ENCODE data around the gene FARSA.
A peak's percentile ranks its signal among the peaks of the same experiment; 100 is the strongest.

Gene FARSA

DNA sequence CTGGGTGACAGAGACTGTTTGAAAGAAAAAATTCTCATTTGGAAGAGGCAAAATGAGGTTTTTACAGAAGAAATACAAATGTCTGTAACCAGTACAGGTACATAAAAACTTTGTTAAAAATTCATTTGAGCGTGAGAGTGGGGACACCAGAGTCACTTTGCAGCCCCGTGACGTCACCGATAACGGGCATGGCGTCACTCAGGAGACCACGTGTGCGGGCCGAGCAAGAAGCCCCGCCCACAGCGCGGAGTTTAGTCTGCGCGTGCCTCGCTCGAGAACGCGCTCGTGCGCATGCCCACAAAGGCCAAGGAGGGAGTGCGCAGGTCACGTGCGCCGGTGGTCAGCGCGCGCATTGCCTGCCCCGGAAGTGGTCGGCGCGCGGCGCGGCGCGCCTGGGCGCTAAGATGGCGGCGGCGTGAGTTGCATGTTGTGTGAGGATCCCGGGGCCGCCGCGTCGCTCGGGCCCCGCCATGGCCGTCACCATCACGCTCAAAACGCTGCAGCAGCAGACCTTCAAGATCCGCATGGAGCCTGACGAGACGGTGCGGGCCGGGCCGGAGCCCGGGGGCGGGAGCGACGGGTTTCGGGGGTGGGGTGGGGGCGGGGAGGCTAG is 12.1 kb upstream of the FARSA start, which contains the start of gene RAD23A:
Gene RAD23A (plus strand): TSS at position 384 of the 613 bp plus-strand sequence. CDS start 87 bp downstream, at position 471.
- H3K27me3 ChIP-seq (ENCODE audit: control insufficient read depth in 1 of 2, insufficient read depth in 2 of 2, low read length in 2 of 2), result no peaks in the 10 kb centered on the region
- peak within 1 kb of the TSS; percentile 81 to 88 for H3K9ac ChIP-seq (ENCODE audit: low read length in 2 of 2)
- peak within 1 kb of the TSS; percentile 87 to 99 for H3K4me3 ChIP-seq (ENCODE audit: low read length in 2 of 2)
- H3K4me1 ChIP-seq (ENCODE audit: control insufficient read depth, insufficient read depth, low read length), result peaks cover 37% of the 10 kb centered on the region
- peak within 1 kb of the TSS; percentile 73 for H3K27ac ChIP-seq (ENCODE audit: low read length)
- H3K36me3 ChIP-seq (ENCODE audit: control insufficient read depth in 2 of 2, insufficient read depth in 2 of 2, low read length in 2 of 2), result peaks cover 46 to 51% of the 10 kb centered on the region in 2 donors
- H3K9me3 ChIP-seq (ENCODE audit: control insufficient read depth in 2 of 2, low read length in 2 of 2), result no peaks in the 10 kb centered on the region

GRCh38 chr19:12944104-12944674 is 10.7 kb upstream of the FARSA start:
- no peaks in the 10 kb centered on the region for H3K9me3 ChIP-seq (ENCODE audit: control insufficient read depth in 2 of 2, low read length in 2 of 2)
- no peak overlapping the region for H3K4me3 ChIP-seq (ENCODE audit: low read length in 2 of 2)
- H3K4me1 ChIP-seq (ENCODE audit: control insufficient read depth, insufficient read depth, low read length), result peaks cover 51% of the 10 kb centered on the region
- no peaks in the 10 kb centered on the region for H3K27me3 ChIP-seq (ENCODE audit: control insufficient read depth in 1 of 2, insufficient read depth in 2 of 2, low read length in 2 of 2)
- H3K36me3 ChIP-seq (ENCODE audit: control insufficient read depth in 2 of 2, insufficient read depth in 2 of 2, low read length in 2 of 2), result peaks cover 45 to 51% of the 10 kb centered on the region in 2 donors
- H3K27ac ChIP-seq (ENCODE audit: low read length), result peak overlapping the region; percentile 73
- no peak overlapping the region for H3K9ac ChIP-seq (ENCODE audit: low read length in 2 of 2)

DNA sequence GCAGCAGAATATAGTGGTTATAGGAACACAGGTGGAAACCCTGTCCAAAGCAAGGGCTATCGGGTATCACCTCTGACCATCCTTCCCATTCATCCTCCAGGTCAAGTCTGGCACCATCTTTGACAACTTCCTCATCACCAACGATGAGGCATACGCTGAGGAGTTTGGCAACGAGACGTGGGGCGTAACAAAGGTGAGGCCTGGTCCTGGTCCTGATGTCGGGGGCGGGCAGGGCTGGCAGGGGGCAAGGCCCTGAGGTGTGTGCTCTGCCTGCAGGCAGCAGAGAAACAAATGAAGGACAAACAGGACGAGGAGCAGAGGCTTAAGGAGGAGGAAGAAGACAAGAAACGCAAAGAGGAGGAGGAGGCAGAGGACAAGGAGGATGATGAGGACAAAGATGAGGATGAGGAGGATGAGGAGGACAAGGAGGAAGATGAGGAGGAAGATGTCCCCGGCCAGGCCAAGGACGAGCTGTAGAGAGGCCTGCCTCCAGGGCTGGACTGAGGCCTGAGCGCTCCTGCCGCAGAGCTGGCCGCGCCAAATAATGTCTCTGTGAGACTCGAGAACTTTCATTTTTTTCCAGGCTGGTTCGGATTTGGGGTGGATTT is 10.0 kb upstream of the FARSA start:
- H3K9me3 ChIP-seq (ENCODE audit: control insufficient read depth in 2 of 2, low read length in 2 of 2), result no peaks in the 10 kb centered on the region
- H3K4me1 ChIP-seq (ENCODE audit: control insufficient read depth, insufficient read depth, low read length), result peaks cover 54% of the 10 kb centered on the region
- no peak overlapping the region for H3K9ac ChIP-seq (ENCODE audit: low read length in 2 of 2)
- H3K27ac ChIP-seq (ENCODE audit: low read length), result no peak overlapping the region
- no peaks in the 10 kb centered on the region for H3K27me3 ChIP-seq (ENCODE audit: control insufficient read depth in 1 of 2, insufficient read depth in 2 of 2, low read length in 2 of 2)
- peaks cover 39 to 46% of the 10 kb centered on the region in 2 donors for H3K36me3 ChIP-seq (ENCODE audit: control insufficient read depth in 2 of 2, insufficient read depth in 2 of 2, low read length in 2 of 2)
- H3K4me3 ChIP-seq (ENCODE audit: low read length in 2 of 2), result no peak overlapping the region

GRCh38 chr19:12940897-12941296 is 7.4 kb upstream of the FARSA start:
- Histone ChIP-seq H3K4me3 (ENCODE audit: low read length in 2 of 2) (peak overlapping the region in 1 of 2 donors; percentile 98), H3K27me3 (ENCODE audit: control insufficient read depth in 1 of 2, insufficient read depth in 2 of 2, low read length in 2 of 2) (no peaks in the 10 kb centered on the region), H3K4me1 (ENCODE audit: control insufficient read depth, insufficient read depth, low read length) (peaks cover 46% of the 10 kb centered on the region), H3K9ac (ENCODE audit: low read length in 2 of 2) (peak overlapping the region; percentile 12 to 21), H3K27ac (ENCODE audit: low read length) (no peak overlapping the region), H3K9me3 (ENCODE audit: control insufficient read depth in 2 of 2, low read length in 2 of 2) (no peaks in the 10 kb centered on the region), H3K36me3 (ENCODE audit: control insufficient read depth in 2 of 2, insufficient read depth in 2 of 2, low read length in 2 of 2) (peaks cover 28 to 35% of the 10 kb centered on the region in 2 donors)

DNA sequence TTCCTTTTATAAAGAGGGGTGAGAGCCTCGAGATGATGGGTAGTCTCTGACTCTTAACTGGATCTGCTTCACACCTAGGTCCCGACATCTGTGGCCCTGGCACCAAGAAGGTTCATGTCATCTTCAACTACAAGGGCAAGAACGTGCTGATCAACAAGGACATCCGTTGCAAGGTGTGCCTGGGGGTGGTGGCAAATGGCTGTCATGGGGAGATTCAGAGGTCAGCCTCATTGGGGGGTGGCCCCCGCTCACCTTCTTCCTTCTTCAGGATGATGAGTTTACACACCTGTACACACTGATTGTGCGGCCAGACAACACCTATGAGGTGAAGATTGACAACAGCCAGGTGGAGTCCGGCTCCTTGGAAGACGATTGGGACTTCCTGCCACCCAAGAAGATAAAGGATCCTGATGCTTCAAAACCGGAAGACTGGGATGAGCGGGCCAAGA is 6.5 kb upstream of the FARSA start:
- Histone ChIP-seq H3K36me3 (ENCODE audit: control insufficient read depth in 2 of 2, insufficient read depth in 2 of 2, low read length in 2 of 2) (peaks cover 28 to 35% of the 10 kb centered on the region in 2 donors), H3K27ac (ENCODE audit: low read length) (peak overlapping the region; percentile 24), H3K9ac (ENCODE audit: low read length in 2 of 2) (peak overlapping the region; percentile 47 to 89), H3K9me3 (ENCODE audit: control insufficient read depth in 2 of 2, low read length in 2 of 2) (no peaks in the 10 kb centered on the region), H3K4me1 (ENCODE audit: control insufficient read depth, insufficient read depth, low read length) (peaks cover 46% of the 10 kb centered on the region), H3K27me3 (ENCODE audit: control insufficient read depth in 1 of 2, insufficient read depth in 2 of 2, low read length in 2 of 2) (no peaks in the 10 kb centered on the region), H3K4me3 (ENCODE audit: low read length in 2 of 2) (peak overlapping the region; percentile 98)

DNA sequence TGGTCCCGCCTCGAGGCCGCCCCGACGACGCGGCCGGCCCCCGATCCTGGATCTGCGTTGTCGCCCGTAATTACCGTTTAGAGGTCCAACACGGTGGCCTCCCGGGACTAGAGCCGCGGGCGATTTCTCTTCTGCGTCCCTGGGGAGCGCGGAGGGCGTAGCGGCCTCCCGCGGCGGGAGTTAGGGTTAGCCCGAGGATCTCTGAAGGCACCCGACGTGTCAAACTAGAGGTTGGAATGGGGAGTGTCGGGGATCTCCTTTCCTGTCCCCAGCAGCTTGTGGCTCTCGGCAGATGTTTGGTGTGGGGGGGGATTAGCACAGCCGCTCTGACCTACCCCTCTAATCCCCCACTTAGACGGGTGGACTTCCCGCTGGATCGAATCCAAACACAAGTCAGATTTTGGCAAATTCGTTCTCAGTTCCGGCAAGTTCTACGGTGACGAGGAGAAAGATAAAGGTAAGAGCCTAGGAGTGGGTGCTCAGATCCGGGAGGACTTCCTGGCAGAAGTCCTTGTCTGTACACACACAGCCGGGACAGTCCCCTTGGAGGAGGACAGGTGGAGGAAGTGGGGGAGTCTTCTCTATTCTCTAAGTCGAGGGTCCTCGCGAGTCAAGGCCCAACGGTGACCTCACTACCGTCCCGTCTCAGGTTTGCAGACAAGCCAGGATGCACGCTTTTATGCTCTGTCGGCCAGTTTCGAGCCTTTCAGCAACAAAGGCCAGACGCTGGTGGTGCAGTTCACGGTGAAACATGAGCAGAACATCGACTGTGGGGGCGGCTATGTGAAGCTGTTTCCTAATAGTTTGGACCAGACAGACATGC is 5.5 kb upstream of the FARSA start:
- Histone ChIP-seq H3K36me3 (ENCODE audit: control insufficient read depth in 2 of 2, insufficient read depth in 2 of 2, low read length in 2 of 2) (peaks cover 28 to 33% of the 10 kb centered on the region in 2 donors), H3K4me1 (ENCODE audit: control insufficient read depth, insufficient read depth, low read length) (peaks cover 45% of the 10 kb centered on the region), H3K9me3 (ENCODE audit: control insufficient read depth in 2 of 2, low read length in 2 of 2) (no peaks in the 10 kb centered on the region), H3K9ac (ENCODE audit: low read length in 2 of 2) (peak overlapping the region; percentile 89 to 90), H3K27me3 (ENCODE audit: control insufficient read depth in 1 of 2, insufficient read depth in 2 of 2, low read length in 2 of 2) (no peaks in the 10 kb centered on the region), H3K4me3 (ENCODE audit: low read length in 2 of 2) (peak overlapping the region; percentile 98), H3K27ac (ENCODE audit: low read length) (peak overlapping the region; percentile 91)

GRCh38 chr19:12937927-12938778 is 4.6 kb upstream of the FARSA start, which contains the start of gene CALR:
Gene CALR, plus strand, starts transcription at chr19:12938609. Its CDS starts 71 bp downstream, at chr19:12938680.
- Histone ChIP-seq H3K9me3 (ENCODE audit: control insufficient read depth in 2 of 2, low read length in 2 of 2) (no peaks in the 10 kb centered on the region), H3K4me1 (ENCODE audit: control insufficient read depth, insufficient read depth, low read length) (peaks cover 42% of the 10 kb centered on the region), H3K9ac (ENCODE audit: low read length in 2 of 2) (peak within 1 kb of the TSS; percentile 89 to 90), H3K36me3 (ENCODE audit: control insufficient read depth in 2 of 2, insufficient read depth in 2 of 2, low read length in 2 of 2) (peaks cover 22 to 26% of the 10 kb centered on the region in 2 donors), H3K27me3 (ENCODE audit: control insufficient read depth in 1 of 2, insufficient read depth in 2 of 2, low read length in 2 of 2) (no peaks in the 10 kb centered on the region), H3K27ac (ENCODE audit: low read length) (peak within 1 kb of the TSS; percentile 91), H3K4me3 (ENCODE audit: low read length in 2 of 2) (peak within 1 kb of the TSS; percentile 98)

DNA sequence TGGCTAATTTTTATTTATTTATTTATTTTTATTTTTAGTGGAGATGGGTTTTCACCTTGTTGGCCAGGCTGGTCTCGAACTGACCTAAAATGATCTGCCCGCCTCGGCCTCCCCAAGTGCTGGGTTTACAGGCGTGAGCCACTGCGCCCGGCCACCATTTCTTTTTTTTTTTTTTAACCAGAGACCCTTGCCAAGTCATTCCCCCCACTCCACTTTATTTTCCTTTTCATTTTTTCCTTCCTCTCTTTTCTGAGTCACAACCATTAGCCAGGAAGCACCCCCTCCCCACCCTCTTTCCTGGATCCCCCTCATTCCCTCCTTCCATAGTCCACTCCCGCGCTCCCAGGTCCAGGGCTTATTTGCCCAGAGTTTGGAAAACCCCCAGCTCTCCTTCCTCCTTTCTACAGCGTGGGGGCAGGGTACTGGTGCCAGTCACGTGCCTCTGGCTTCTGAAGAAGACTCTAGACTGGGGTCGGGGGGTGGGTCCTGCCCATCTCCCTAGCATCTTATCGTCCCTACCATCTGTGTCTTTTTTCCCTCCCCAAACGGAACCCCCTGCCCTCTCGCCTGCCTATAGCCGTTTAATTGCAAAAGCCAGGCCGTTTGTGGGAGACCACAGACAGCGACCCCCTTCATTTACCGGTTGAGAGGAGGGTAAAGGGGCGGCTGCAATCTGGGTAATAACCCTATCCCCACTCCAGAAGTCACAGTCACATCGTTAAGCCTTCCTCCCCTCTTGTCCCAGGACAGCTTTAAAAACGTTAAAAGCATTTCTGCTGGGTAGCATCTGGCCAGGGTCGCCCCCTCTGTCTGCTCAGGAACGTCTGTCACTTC is 3.8 kb upstream of the FARSA start:
- Histone ChIP-seq H3K36me3 (ENCODE audit: control insufficient read depth in 2 of 2, insufficient read depth in 2 of 2, low read length in 2 of 2) (peaks cover 21 to 25% of the 10 kb centered on the region in 2 donors), H3K4me1 (ENCODE audit: control insufficient read depth, insufficient read depth, low read length) (peaks cover 51% of the 10 kb centered on the region), H3K4me3 (ENCODE audit: low read length in 2 of 2) (peak overlapping the region; percentile 64 to 81), H3K9ac (ENCODE audit: low read length in 2 of 2) (peak overlapping the region; percentile 57 to 62), H3K27ac (ENCODE audit: low read length) (no peak overlapping the region), H3K27me3 (ENCODE audit: control insufficient read depth in 1 of 2, insufficient read depth in 2 of 2, low read length in 2 of 2) (no peaks in the 10 kb centered on the region), H3K9me3 (ENCODE audit: control insufficient read depth in 2 of 2, low read length in 2 of 2) (no peaks in the 10 kb centered on the region)

GRCh38 chr19:12936582-12936981 is 3.1 kb upstream of the FARSA start:
- H3K4me1 ChIP-seq (ENCODE audit: control insufficient read depth, insufficient read depth, low read length), result peaks cover 47% of the 10 kb centered on the region
- H3K36me3 ChIP-seq (ENCODE audit: control insufficient read depth in 2 of 2, insufficient read depth in 2 of 2, low read length in 2 of 2), result peaks cover 15 to 20% of the 10 kb centered on the region in 2 donors

More at GRCh38 chr19:12936582-12936981, 3.1 kb upstream of the FARSA start:
- no peak overlapping the region for H3K4me3 ChIP-seq (ENCODE audit: low read length in 2 of 2)
- H3K27me3 ChIP-seq (ENCODE audit: control insufficient read depth in 1 of 2, insufficient read depth in 2 of 2, low read length in 2 of 2), result no peaks in the 10 kb centered on the region
- H3K27ac ChIP-seq (ENCODE audit: low read length), result no peak overlapping the region
- H3K9me3 ChIP-seq (ENCODE audit: control insufficient read depth in 2 of 2, low read length in 2 of 2), result no peaks in the 10 kb centered on the region
- no peak overlapping the region for H3K9ac ChIP-seq (ENCODE audit: low read length in 2 of 2)
